ENCODE results near the gene NEO1.

- TF ChIP-seq CTCF (IDR thresholded peaks at IDR 0.05; ENCODE audit: low read length) (no peak), EZH2 (IDR thresholded peaks at IDR 0.05; ENCODE audit: borderline replicate concordance, low read length) (no peak)
Measured at GRCh38 chr15:73116164-73116563, 63.9 kb downstream of the NEO1 start.

Measured in OCI-LY1 (cell line).